MM.1S (cell line): ENCODE results near the gene ANKS1B.

Experiments
- DNase-seq: peaks from one replicate; pipeline ENCODE4 v3.0.0-alpha.2; 2015
- H2AFZ ChIP-seq: fragments of 300-600 bp; sonication (generic); 2 replicates; pipeline ENCODE4 v1.6.0; 2016; ENCODE audit warnings: antibody characterized with exemption, low read length
- H3F3A ChIP-seq: fragments of 300-600 bp; sonication (generic); 2 replicates; pipeline ENCODE4 v1.6.1; 2016; ENCODE audit warnings: mild to moderate bottlenecking, antibody characterized with exemption, low read length, moderate library complexity, mixed read lengths; ENCODE audit not compliant: insufficient read depth
- H3K27ac ChIP-seq: fragments of 300-600 bp; sonication (generic); 2 replicates; pipeline ENCODE4 v1.5.1; 2016; ENCODE audit warnings: mild to moderate bottlenecking, low read length
- H3K27me3 ChIP-seq: fragments of 300-600 bp; sonication (generic); replicated peaks from 2 replicates; pipeline ENCODE4 v1.6.0; 2016; ENCODE audit warnings: low read length; ENCODE audit not compliant: insufficient read depth
- H3K36me3 ChIP-seq: fragments of 300-600 bp; sonication (generic); replicated peaks from 2 replicates; pipeline ENCODE4 v1.6.1; 2016; ENCODE audit warnings: mild to moderate bottlenecking, low read length, mixed read lengths; ENCODE audit not compliant: insufficient read depth
- H3K4me1 ChIP-seq: fragments of 300-600 bp; sonication (generic); 2 replicates; pipeline ENCODE4 v1.6.1; 2016; ENCODE audit warnings: low read length, mixed read lengths
- H3K4me2 ChIP-seq: fragments of 300-600 bp; sonication (generic); 2 replicates; pipeline ENCODE4 v1.6.0; 2016; ENCODE audit warnings: low read depth, low read length
- H3K4me3 ChIP-seq: fragments of 300-600 bp; sonication (generic); 2 replicates; pipeline ENCODE4 v1.5.1; 2016; ENCODE audit warnings: low read length, mixed read lengths
- H3K79me2 ChIP-seq: fragments of 300-600 bp; sonication (generic); 2 replicates; pipeline ENCODE4 v1.6.1; 2016; ENCODE audit warnings: mixed run types, low read length, mixed read lengths
- H3K9ac ChIP-seq: fragments of 300-600 bp; sonication (generic); 2 replicates; pipeline ENCODE4 v1.6.1; 2016; ENCODE audit warnings: low read length, mixed read lengths
- H3K9me2 ChIP-seq: fragments of 300-600 bp; sonication (generic); replicated peaks from 2 replicates; pipeline ENCODE4 v1.6.1; 2016; ENCODE audit warnings: mild to moderate bottlenecking, low read length, mixed read lengths; ENCODE audit not compliant: insufficient read depth
- H3K9me3 ChIP-seq: fragments of 300-600 bp; sonication (generic); replicated peaks from 2 replicates; pipeline ENCODE4 v1.6.1; 2016; ENCODE audit warnings: mild to moderate bottlenecking, low read length, mixed read lengths; ENCODE audit not compliant: insufficient read depth
- H4K20me1 ChIP-seq: fragments of 300-600 bp; sonication (generic); 2 replicates; pipeline ENCODE4 v1.6.1; 2016; ENCODE audit warnings: mild to moderate bottlenecking, low read length, moderate library complexity, mixed read lengths; ENCODE audit not compliant: insufficient read depth
- CTCF ChIP-seq: fragments of 300-600 bp; sonication (generic); IDR thresholded peaks from 2 replicates; pipeline ENCODE4 v1.5.1; 2016; ENCODE audit warnings: antibody characterized with exemption, low read length, mixed read lengths
- EZH2 ChIP-seq: fragments of 300-600 bp; sonication (generic); optimal IDR thresholded peaks from 2 replicates; pipeline ENCODE3; 2017; ENCODE audit warnings: low read depth, mild to moderate bottlenecking, antibody characterized with exemption, low read length, mixed read lengths
- EZH2phosphoT487 ChIP-seq: fragments of 300-600 bp; sonication (generic); IDR thresholded peaks from 2 replicates; pipeline ENCODE4 v1.6.1; 2018; ENCODE audit warnings: antibody characterized with exemption, low read length

ANKS1B gene

GRCh38 chr12:99146730-99147129 lies 838.0 kb downstream of the ANKS1B start:
- H3K9me2 ChIP-seq: no peaks in the 10 kb centered on the region
- H3K36me3 ChIP-seq: no peaks in the 10 kb centered on the region
- TF ChIP-seq EZH2phosphoT487: no peak
- no peak for TF ChIP-seq CTCF
- TF ChIP-seq EZH2: no peak
- 0 out of 2 replicates have a peak overlapping the region, but pooled peaks have one; percentile 17 for H2AFZ ChIP-seq
- H3K4me2 ChIP-seq: no peak overlapping the region
- no peaks in the 10 kb centered on the region for H3K4me1 ChIP-seq
- H3K9ac ChIP-seq: no peak overlapping the region
- H4K20me1 ChIP-seq: no peaks in the 10 kb centered on the region
- no peak overlapping the region for H3K27ac ChIP-seq
- no peak overlapping the region for H3K4me3 ChIP-seq
- no peak for DNase-seq
- no peaks in the 10 kb centered on the region for H3F3A ChIP-seq
- H3K9me3 ChIP-seq: no peaks in the 10 kb centered on the region
- H3K27me3 ChIP-seq: no peaks in the 10 kb centered on the region
- no peaks in the 10 kb centered on the region for H3K79me2 ChIP-seq

GRCh38 chr12:99146185-99146584 lies 838.6 kb downstream of the ANKS1B start:
- H2AFZ ChIP-seq: 0 out of 2 replicates have a peak overlapping the region, but pooled peaks have one; percentile 17
- H3K4me2 ChIP-seq: no peak overlapping the region
- TF ChIP-seq CTCF: no peak
- no peak for TF ChIP-seq EZH2
- TF ChIP-seq EZH2phosphoT487: no peak
- H3K4me3 ChIP-seq: no peak overlapping the region
- DNase-seq: no peak
- H3K27ac ChIP-seq: no peak overlapping the region
- H3K79me2 ChIP-seq: no peaks in the 10 kb centered on the region
- H3K9me3 ChIP-seq: no peaks in the 10 kb centered on the region
- no peaks in the 10 kb centered on the region for H3K4me1 ChIP-seq
- no peaks in the 10 kb centered on the region for H3K9me2 ChIP-seq
- no peaks in the 10 kb centered on the region for H4K20me1 ChIP-seq
- H3K27me3 ChIP-seq: no peaks in the 10 kb centered on the region
- no peak overlapping the region for H3K9ac ChIP-seq
- no peaks in the 10 kb centered on the region for H3K36me3 ChIP-seq
- no peaks in the 10 kb centered on the region for H3F3A ChIP-seq

GRCh38 chr12:99142651-99143050 lies 842.1 kb downstream of the ANKS1B start:
- Histone ChIP-seq H3K4me3 (no peak overlapping the region), H3K4me1 (no peaks in the 10 kb centered on the region), H3K9me2 (no peaks in the 10 kb centered on the region), H3K4me2 (no peak overlapping the region), H3K79me2 (no peaks in the 10 kb centered on the region), H4K20me1 (no peaks in the 10 kb centered on the region), H3F3A (no peaks in the 10 kb centered on the region), H3K9me3 (no peaks in the 10 kb centered on the region), H3K9ac (no peak overlapping the region), H3K27me3 (no peaks in the 10 kb centered on the region), H2AFZ (no peak overlapping the region), H3K36me3 (no peaks in the 10 kb centered on the region), H3K27ac (no peak overlapping the region)
- TF ChIP-seq CTCF: no peak
- no peak for TF ChIP-seq EZH2phosphoT487
- no peak for TF ChIP-seq EZH2
- DNase-seq: no peak
